GM18867 (cell line): ENCODE measurements around the gene ALG3.

Experiments used
- ATAC-seq: cut with Tn5 transposase; IDR thresholded peaks from one replicate; pipeline ENCODE4 v1.9.1; 2021; ENCODE audit warnings: mild to moderate bottlenecking, moderate library complexity; ENCODE audit not compliant: unreplicated experiment

ALG3 gene

DNA sequence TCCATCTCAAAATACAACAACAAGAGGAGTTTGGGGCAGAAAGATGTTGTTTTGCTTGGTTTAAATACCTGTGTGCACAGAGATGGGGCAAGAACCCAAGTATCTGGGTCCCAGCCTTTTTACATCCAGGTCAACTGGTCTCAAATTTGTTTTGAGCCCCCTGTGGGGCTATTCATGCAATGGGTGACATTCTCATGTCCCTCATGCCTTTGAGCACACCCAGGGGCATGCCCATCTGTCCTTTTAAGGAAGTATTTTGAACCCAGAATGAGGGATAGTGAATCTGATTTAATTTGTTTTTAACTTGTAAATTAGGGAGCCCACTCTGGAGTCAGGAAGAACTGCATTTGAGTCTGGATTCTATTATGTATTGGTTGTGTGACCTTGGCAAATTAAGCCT, 47.9 kb downstream of the ALG3 start:
- ATAC-seq: no peak

GRCh38 chr3:184198509-184198908, 50.3 kb downstream of the ALG3 start:
- no peak for ATAC-seq

- ATAC-seq: no peak
Observed at GRCh38 chr3:184196536-184196935, 52.2 kb downstream of the ALG3 start.

- ATAC-seq: no peak
Observed at GRCh38 chr3:184193991-184194539, 54.7 kb downstream of the ALG3 start.

DNA sequence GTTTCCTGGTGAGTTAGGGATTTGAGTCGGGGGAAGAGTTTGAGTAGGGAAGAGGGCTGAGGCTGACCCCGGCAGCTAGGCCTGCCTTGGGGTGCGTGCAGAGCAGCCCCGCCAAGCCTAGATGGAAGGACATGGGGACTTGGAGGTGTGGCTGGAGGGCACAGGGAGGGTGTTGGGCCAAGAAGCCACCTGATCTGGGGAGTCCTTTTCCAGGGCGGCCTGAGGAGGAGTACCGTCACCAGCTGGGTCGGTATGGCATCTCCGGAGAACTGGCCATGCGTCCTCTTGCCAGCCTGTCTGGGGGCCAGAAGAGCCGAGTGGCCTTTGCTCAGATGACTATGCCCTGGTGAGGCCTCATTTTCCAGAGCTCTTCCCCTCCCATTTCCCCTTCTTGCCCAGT, 55.9 kb downstream of the ALG3 start:
- ATAC-seq: no peak
